Suprapubic skin (tissue), 4 donors: Measurements from ENCODE around the gene KIRREL3.

Experiments
- EP300 ChIP-seq: sonication (generic); formaldehyde crosslinking; IDR thresholded peaks from one replicate; pipeline ENCODE4 v1.6.1; 2017; ENCODE audit warnings: antibody characterized with exemption
- POLR2A ChIP-seq, 2 donors: fragments of 450-650 bp; IDR thresholded peaks; one replicate each; pipeline ENCODE4 v1.6.1; 2017; ENCODE audit warnings: antibody characterized with exemption in 2 of 2, mild to moderate bottlenecking in 2 of 2, moderate library complexity in 2 of 2
- POLR2AphosphoS5 ChIP-seq, 3 donors: sonication (generic); formaldehyde crosslinking; IDR thresholded peaks; one replicate each; pipeline ENCODE4 v1.6.1; 2017; ENCODE audit warnings: antibody characterized with exemption in 3 of 3
- TF ChIP-seq, protein P1 (sequence below), 2 donors: fragments of 200-600 bp in 1 of 2; fragments of 450-650 bp in 1 of 2; sonication (generic) in 1 of 2; IDR thresholded peaks; one replicate each; pipeline ENCODE4 v1.5.1; 2016 to 2019; ENCODE audit warnings: antibody characterized with exemption in 2 of 2, mild to moderate bottlenecking in 1 of 2, moderate library complexity in 1 of 2

DNA sequence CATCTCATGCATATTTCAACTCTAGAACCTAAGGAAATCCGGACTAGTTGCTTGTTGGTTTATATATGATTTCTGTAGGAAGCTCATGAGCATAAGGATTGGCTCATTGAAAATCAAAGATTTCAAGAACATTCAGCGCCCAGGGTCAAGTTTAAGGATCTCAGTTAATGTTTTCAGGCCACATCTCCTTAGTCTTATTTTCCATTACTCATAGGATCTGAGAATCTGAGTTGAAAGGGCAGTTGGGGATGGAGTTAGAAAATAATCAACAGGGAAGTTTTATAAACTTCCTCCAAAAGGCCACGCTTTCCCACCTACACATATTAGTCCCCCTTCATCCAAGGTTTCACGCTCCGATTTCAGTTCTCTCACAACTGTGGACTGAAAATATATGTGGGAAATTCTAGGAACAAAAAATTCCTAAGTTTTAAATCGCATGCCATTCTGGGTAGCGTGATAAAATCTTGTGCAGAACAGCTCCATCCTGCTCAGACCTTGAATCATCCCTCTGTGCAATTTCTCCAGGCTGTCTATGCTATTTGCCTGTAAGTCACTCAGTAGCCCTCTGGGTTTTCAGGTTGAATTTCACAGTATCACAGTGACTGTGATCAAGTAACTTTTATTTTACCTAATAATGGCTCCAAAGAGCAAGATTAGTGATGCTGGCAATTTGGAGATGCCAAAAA, 160.2 kb downstream of the KIRREL3 start:
- TF ChIP-seq, protein P1, sequence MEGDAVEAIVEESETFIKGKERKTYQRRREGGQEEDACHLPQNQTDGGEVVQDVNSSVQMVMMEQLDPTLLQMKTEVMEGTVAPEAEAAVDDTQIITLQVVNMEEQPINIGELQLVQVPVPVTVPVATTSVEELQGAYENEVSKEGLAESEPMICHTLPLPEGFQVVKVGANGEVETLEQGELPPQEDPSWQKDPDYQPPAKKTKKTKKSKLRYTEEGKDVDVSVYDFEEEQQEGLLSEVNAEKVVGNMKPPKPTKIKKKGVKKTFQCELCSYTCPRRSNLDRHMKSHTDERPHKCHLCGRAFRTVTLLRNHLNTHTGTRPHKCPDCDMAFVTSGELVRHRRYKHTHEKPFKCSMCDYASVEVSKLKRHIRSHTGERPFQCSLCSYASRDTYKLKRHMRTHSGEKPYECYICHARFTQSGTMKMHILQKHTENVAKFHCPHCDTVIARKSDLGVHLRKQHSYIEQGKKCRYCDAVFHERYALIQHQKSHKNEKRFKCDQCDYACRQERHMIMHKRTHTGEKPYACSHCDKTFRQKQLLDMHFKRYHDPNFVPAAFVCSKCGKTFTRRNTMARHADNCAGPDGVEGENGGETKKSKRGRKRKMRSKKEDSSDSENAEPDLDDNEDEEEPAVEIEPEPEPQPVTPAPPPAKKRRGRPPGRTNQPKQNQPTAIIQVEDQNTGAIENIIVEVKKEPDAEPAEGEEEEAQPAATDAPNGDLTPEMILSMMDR (IDR thresholded peaks at IDR 0.05), result no peak
- no peak for TF ChIP-seq POLR2AphosphoS5 (IDR thresholded peaks at IDR 0.05)
- TF ChIP-seq POLR2A (IDR thresholded peaks at IDR 0.05), result no peak
- no peak for TF ChIP-seq EP300
